Neural cell (in vitro differentiated cells): ENCODE data around the gene CLPSL2. TPM values are rescaled to one million over a fixed set of nuclear protein-coding genes. Genes with fewer than 3 reads are reported as not detected.
A peak's percentile ranks its signal among the peaks of the same experiment; 100 is the strongest.

Source experiments
- H2AFZ ChIP-seq: fragments of 200-600, 300-800 bp; sonication (generic), shearing (Covaris generic); 2 replicates; pipeline ENCODE4 v1.6.0; 2014; ENCODE audit warnings: low read depth, mild to moderate bottlenecking, antibody characterized with exemption, low read length, moderate library complexity
- H3F3A ChIP-seq: fragments of 200-600 bp; shearing (Covaris generic); 2 replicates; pipeline ENCODE4 v1.6.1; 2016; ENCODE audit warnings: mild to moderate bottlenecking, moderate library complexity, mixed read lengths, antibody characterized with exemption, low read length; ENCODE audit not compliant: insufficient read depth, poor library complexity, severe bottlenecking
- H3K27ac ChIP-seq: fragments of 200-600, 300-800 bp; sonication (generic), shearing (Covaris generic); 2 replicates; pipeline ENCODE4 v1.5.1; 2014; ENCODE audit warnings: mild to moderate bottlenecking, low read length, moderate library complexity
- H3K27me3 ChIP-seq: fragments of 300-800, 200-600 bp; sonication (generic), shearing (Covaris generic); 2 replicates; pipeline ENCODE4 v1.6.0; 2014; ENCODE audit warnings: mild to moderate bottlenecking, low read depth, low read length, moderate library complexity; ENCODE audit not compliant: insufficient read depth
- H3K36me3 ChIP-seq: fragments of 300-800, 200-600 bp; sonication (generic), shearing (Covaris generic); 2 replicates; pipeline ENCODE4 v1.5.1; 2014; ENCODE audit warnings: mild to moderate bottlenecking, antibody characterized with exemption, low read length, moderate library complexity; ENCODE audit not compliant: insufficient read depth
- H3K4me2 ChIP-seq: fragments of 300-800, 200-600 bp; sonication (generic), shearing (Covaris generic); 2 replicates; pipeline ENCODE4 v1.6.0; 2014; ENCODE audit warnings: mild to moderate bottlenecking, low read length
- H3K4me3 ChIP-seq: fragments of 300-800, 200-600 bp; sonication (generic), shearing (Covaris generic); 2 replicates; pipeline ENCODE4 v1.5.1; 2014; ENCODE audit warnings: mild to moderate bottlenecking, low read length, moderate library complexity
- H3K79me2 ChIP-seq: fragments of 200-600 bp; shearing (Covaris generic); replicated peaks from 2 replicates; pipeline ENCODE4 v1.6.0; 2014; ENCODE audit warnings: mild to moderate bottlenecking, low read length, moderate library complexity; ENCODE audit not compliant: insufficient read depth
- H3K9ac ChIP-seq: fragments of 300-800, 200-600 bp; sonication (generic), shearing (Covaris generic); 2 replicates; pipeline ENCODE4 v1.6.1; 2016; ENCODE audit warnings: mild to moderate bottlenecking, low read length, mixed read lengths
- H3K9me2 ChIP-seq: fragments of 200-600 bp; shearing (Covaris generic); 2 replicates; pipeline ENCODE4 v1.6.1; 2016; ENCODE audit warnings: mild to moderate bottlenecking, low read length, mixed read lengths; ENCODE audit not compliant: insufficient read depth
- H3K9me3 ChIP-seq: fragments of 200-600, 300-800 bp; sonication (generic), shearing (Covaris generic); 2 replicates; pipeline ENCODE4 v1.6.1; 2016; ENCODE audit warnings: mild to moderate bottlenecking, mixed run types, low read length, moderate library complexity, mixed read lengths
- H4K20me1 ChIP-seq: fragments of 200-600 bp; shearing (Covaris generic); 2 replicates; pipeline ENCODE4 v1.6.1; 2016; ENCODE audit warnings: mild to moderate bottlenecking, mixed run types; ENCODE audit not compliant: insufficient read depth
- CTCF ChIP-seq: fragments of 450-650 bp; IDR thresholded peaks from 2 replicates; pipeline ENCODE4 v1.5.1; 2014; ENCODE audit warnings: antibody characterized with exemption, mild to moderate bottlenecking, moderate library complexity; ENCODE audit not compliant: poor library complexity, severe bottlenecking
- EP300 ChIP-seq: fragments of 450-650 bp; conservative IDR thresholded peaks from 2 replicates; pipeline ENCODE4 v1.6.1; 2014; ENCODE audit warnings: antibody characterized with exemption, mild to moderate bottlenecking, moderate library complexity; ENCODE audit not compliant: poor library complexity, severe bottlenecking
- EZH2 ChIP-seq: fragments of 200-600, 300-800 bp; shearing (Covaris generic), sonication (generic); IDR thresholded peaks from 2 replicates; pipeline ENCODE4 v1.6.1; 2014; ENCODE audit warnings: antibody characterized with exemption, low read length, borderline replicate concordance, mild to moderate bottlenecking; ENCODE audit not compliant: insufficient read depth, poor library complexity, severe bottlenecking
- MXI1 ChIP-seq: fragments of 450-650 bp; conservative IDR thresholded peaks from 2 replicates; pipeline ENCODE4 v1.6.1; 2014; ENCODE audit warnings: antibody characterized with exemption, mild to moderate bottlenecking; ENCODE audit not compliant: poor library complexity, severe bottlenecking
- POLR2AphosphoS5 ChIP-seq: IDR thresholded peaks from 2 replicates; pipeline ENCODE4 v1.6.1; 2012
- RAD21 ChIP-seq: fragments of 450-650 bp; conservative IDR thresholded peaks from 2 replicates; pipeline ENCODE4 v1.6.1; 2014; ENCODE audit warnings: antibody characterized with exemption, mild to moderate bottlenecking, moderate library complexity
- SMC3 ChIP-seq: fragments of 450-650 bp; conservative IDR thresholded peaks from 2 replicates; pipeline ENCODE4 v1.6.1; 2014; ENCODE audit warnings: antibody characterized with exemption, mild to moderate bottlenecking, moderate library complexity; ENCODE audit not compliant: poor library complexity
- TAF1 ChIP-seq: IDR thresholded peaks from 2 replicates; pipeline ENCODE4 v1.6.1; 2012; ENCODE audit warnings: low read depth
- polyA plus RNA-seq: library from polyadenylated mRNA; depleted of rRNA; stranded (reverse); fragments of >200 nt; gene quantifications from 2 replicates; pipeline ENCODE4 v1.2.3, GENCODE V29; 2014
- TF ChIP-seq, protein P1 (sequence below): IDR thresholded peaks from 2 replicates; pipeline ENCODE4 v1.6.1; 2012; ENCODE audit warnings: borderline replicate concordance

Gene CLPSL2
- polyA plus RNA-seq, 1 donor from 2014 or later: not detected

GRCh38 chr6:35736253-35736894, 40.0 kb upstream of the CLPSL2 start:
- Histone ChIP-seq H3K36me3 (no peaks in the 10 kb centered on the region), H3K79me2 (no peaks in the 10 kb centered on the region), H3K4me3 (no peak overlapping the region), H3K27me3 (no peaks in the 10 kb centered on the region), H4K20me1 (no peaks in the 10 kb centered on the region), H3K27ac (no peak overlapping the region), H3K9me2 (no peaks in the 10 kb centered on the region), H2AFZ (no peak overlapping the region), H3K9ac (no peak overlapping the region), H3F3A (peaks cover 5% of the 10 kb centered on the region), H3K4me2 (no peak overlapping the region), H3K9me3 (no peaks in the 10 kb centered on the region)
- TF ChIP-seq CTCF (peak; percentile 93), MXI1 (no peak), RAD21 (peak; percentile 91), SMC3 (peak; percentile 93)

GRCh38 chr6:35736982-35737412, 39.4 kb upstream of the CLPSL2 start, which contains the start of gene ARMC12:
Gene ARMC12 (plus strand): TSS chr6:35737032. CDS start chr6:35737109, 77 bp downstream.
- Histone ChIP-seq H3K9me2 (no peaks in the 10 kb centered on the region), H3F3A (peaks cover 5% of the 10 kb centered on the region), H3K27me3 (no peaks in the 10 kb centered on the region), H3K4me3 (no peak within 1 kb of the TSS), H3K4me2 (no peak within 1 kb of the TSS), H3K36me3 (no peaks in the 10 kb centered on the region), H4K20me1 (no peaks in the 10 kb centered on the region), H3K9ac (no peak within 1 kb of the TSS), H3K79me2 (no peaks in the 10 kb centered on the region), H3K9me3 (no peaks in the 10 kb centered on the region), H3K27ac (no peak within 1 kb of the TSS), H2AFZ (peak within 1 kb of the TSS; percentile 18)
- TF ChIP-seq RAD21 (no peak), MXI1 (no peak), EZH2 (no peak), SMC3 (no peak), EP300 (no peak), POLR2AphosphoS5 (no peak), TAF1 (no peak), CTCF (no peak)
- TF ChIP-seq, protein P1, sequence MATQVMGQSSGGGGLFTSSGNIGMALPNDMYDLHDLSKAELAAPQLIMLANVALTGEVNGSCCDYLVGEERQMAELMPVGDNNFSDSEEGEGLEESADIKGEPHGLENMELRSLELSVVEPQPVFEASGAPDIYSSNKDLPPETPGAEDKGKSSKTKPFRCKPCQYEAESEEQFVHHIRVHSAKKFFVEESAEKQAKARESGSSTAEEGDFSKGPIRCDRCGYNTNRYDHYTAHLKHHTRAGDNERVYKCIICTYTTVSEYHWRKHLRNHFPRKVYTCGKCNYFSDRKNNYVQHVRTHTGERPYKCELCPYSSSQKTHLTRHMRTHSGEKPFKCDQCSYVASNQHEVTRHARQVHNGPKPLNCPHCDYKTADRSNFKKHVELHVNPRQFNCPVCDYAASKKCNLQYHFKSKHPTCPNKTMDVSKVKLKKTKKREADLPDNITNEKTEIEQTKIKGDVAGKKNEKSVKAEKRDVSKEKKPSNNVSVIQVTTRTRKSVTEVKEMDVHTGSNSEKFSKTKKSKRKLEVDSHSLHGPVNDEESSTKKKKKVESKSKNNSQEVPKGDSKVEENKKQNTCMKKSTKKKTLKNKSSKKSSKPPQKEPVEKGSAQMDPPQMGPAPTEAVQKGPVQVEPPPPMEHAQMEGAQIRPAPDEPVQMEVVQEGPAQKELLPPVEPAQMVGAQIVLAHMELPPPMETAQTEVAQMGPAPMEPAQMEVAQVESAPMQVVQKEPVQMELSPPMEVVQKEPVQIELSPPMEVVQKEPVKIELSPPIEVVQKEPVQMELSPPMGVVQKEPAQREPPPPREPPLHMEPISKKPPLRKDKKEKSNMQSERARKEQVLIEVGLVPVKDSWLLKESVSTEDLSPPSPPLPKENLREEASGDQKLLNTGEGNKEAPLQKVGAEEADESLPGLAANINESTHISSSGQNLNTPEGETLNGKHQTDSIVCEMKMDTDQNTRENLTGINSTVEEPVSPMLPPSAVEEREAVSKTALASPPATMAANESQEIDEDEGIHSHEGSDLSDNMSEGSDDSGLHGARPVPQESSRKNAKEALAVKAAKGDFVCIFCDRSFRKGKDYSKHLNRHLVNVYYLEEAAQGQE: no peak
